ENCODE measurements around the gene MRNIP. TPM values are rescaled to one million over a fixed set of nuclear protein-coding genes. Genes with fewer than 3 reads are reported as not detected.

MRNIP gene
- polyA plus RNA-seq, 4 donors, result 28.4 to 50.3 (median 33.7) TPM

GRCh38 chr5:179889885-179890284, 31.3 kb upstream of the MRNIP start:
- no peak for DNase-seq (ENCODE audit: low read depth in 4 of 4, low spot score in 3 of 4)

GRCh38 chr5:179887802-179888201, 29.2 kb upstream of the MRNIP start:
- no peak for DNase-seq (ENCODE audit: low read depth in 4 of 4, low spot score in 3 of 4)

GRCh38 chr5:179887095-179887494, 28.5 kb upstream of the MRNIP start:
- DNase-seq (ENCODE audit: low read depth in 4 of 4, low spot score in 3 of 4), result no peak

GRCh38 chr5:179886190-179886911, 27.7 kb upstream of the MRNIP start:
- DNase-seq (ENCODE audit: low read depth in 4 of 4, low spot score in 3 of 4), result no peak

- no peak for DNase-seq (ENCODE audit: low read depth in 4 of 4, low spot score in 3 of 4)
These were observed 27.0 kb upstream of the MRNIP start for GRCh38 chr5:179885491-179886090.

GRCh38 chr5:179883163-179883562, 24.5 kb upstream of the MRNIP start:
- no peak for DNase-seq (ENCODE audit: low read depth in 4 of 4, low spot score in 3 of 4)

- DNase-seq (ENCODE audit: low read depth in 4 of 4, low spot score in 3 of 4), result no peak
These were observed 23.7 kb upstream of the MRNIP start for GRCh38 chr5:179882338-179882737.

GRCh38 chr5:179880848-179881590, 22.4 kb upstream of the MRNIP start:
- no peak for DNase-seq (ENCODE audit: low read depth in 4 of 4, low spot score in 3 of 4)

GRCh38 chr5:179880066-179880650, 21.5 kb upstream of the MRNIP start:
- DNase-seq (ENCODE audit: low read depth in 4 of 4, low spot score in 3 of 4), result no peak

- DNase-seq (ENCODE audit: low read depth in 4 of 4, low spot score in 3 of 4), result no peak
These were observed 21.0 kb upstream of the MRNIP start for GRCh38 chr5:179879690-179880010.

GRCh38 chr5:179879003-179879689, 20.5 kb upstream of the MRNIP start:
- no peak for DNase-seq (ENCODE audit: low read depth in 4 of 4, low spot score in 3 of 4)

GRCh38 chr5:179878222-179879002, 19.8 kb upstream of the MRNIP start:
- no peak for DNase-seq (ENCODE audit: low read depth in 4 of 4, low spot score in 3 of 4)

GRCh38 chr5:179876610-179876952, 18.0 kb upstream of the MRNIP start:
- DNase-seq (ENCODE audit: low read depth in 4 of 4, low spot score in 3 of 4), result no peak

GRCh38 chr5:179875741-179876609, 17.4 kb upstream of the MRNIP start:
- DNase-seq (ENCODE audit: low read depth in 4 of 4, low spot score in 3 of 4), result no peak

GRCh38 chr5:179874536-179875292, 16.1 kb upstream of the MRNIP start:
- DNase-seq (ENCODE audit: low read depth in 4 of 4, low spot score in 3 of 4), result no peak

GRCh38 chr5:179874136-179874535, 15.5 kb upstream of the MRNIP start:
- DNase-seq (ENCODE audit: low read depth in 4 of 4, low spot score in 3 of 4), result no peak

GRCh38 chr5:179873588-179874110, 15.0 kb upstream of the MRNIP start:
- no peak for DNase-seq (ENCODE audit: low read depth in 4 of 4, low spot score in 3 of 4)

- no peak for DNase-seq (ENCODE audit: low read depth in 4 of 4, low spot score in 3 of 4)
These were observed 14.4 kb upstream of the MRNIP start for GRCh38 chr5:179872828-179873575.

All from left renal pelvis (tissue), 4 donors.